ENCODE results near the gene ASB18.

The ASB18 gene

GRCh38 chr2:236240228-236240990, 23.8 kb downstream of the ASB18 start:
- TF ChIP-seq GATA2 (IDR thresholded peaks at IDR 0.05; ENCODE audit: low read depth, low read length), result no peak
- TF ChIP-seq GATA3 (IDR thresholded peaks at IDR 0.05; ENCODE audit: low read depth, low read length), result no peak

DNA sequence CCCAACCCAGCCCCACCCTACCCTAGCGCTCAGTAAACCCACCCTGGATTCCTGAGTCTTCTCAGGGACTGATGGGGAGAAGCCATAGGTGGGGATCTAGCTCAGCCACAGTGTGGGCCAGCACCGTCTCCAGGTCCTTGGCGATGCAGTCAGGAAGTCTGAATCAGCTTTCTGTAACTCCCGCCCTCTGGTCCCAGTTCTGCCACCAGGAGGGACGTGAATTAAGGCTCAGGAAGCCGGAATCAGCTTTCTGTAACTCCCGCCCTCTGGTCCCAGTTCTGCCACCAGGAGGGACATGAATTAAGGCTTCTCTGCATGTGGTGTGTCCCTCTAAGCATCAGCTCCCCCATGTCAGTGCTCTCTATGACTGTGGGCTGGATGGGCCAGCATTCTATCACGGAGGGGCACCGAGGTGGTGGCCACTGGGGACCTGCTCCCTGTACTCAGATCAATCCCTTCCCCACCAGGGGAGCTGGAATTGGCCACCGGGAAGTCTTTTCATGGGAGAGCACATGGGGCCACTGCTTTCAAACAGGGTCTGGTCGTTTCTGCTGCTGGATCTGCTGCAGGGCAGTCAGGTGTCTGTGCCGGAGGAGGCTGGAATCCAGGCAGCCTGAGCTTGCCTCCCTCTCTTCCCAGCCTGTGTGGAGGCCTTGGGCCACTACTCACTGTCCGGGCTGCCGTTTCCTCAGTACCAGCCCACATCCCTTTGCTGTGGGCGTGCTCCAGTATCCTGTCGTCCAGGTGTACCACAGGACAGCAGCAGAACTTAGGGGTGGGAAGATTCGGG, 24.7 kb downstream of the ASB18 start:
- TF ChIP-seq GATA2 (IDR thresholded peaks at IDR 0.05; ENCODE audit: low read depth, low read length) (no peak), GATA3 (IDR thresholded peaks at IDR 0.05; ENCODE audit: low read depth, low read length) (no peak)

GRCh38 chr2:236238751-236239150, 25.5 kb downstream of the ASB18 start:
- TF ChIP-seq GATA3 (IDR thresholded peaks at IDR 0.05; ENCODE audit: low read depth, low read length), result no peak
- no peak for TF ChIP-seq GATA2 (IDR thresholded peaks at IDR 0.05; ENCODE audit: low read depth, low read length)

DNA sequence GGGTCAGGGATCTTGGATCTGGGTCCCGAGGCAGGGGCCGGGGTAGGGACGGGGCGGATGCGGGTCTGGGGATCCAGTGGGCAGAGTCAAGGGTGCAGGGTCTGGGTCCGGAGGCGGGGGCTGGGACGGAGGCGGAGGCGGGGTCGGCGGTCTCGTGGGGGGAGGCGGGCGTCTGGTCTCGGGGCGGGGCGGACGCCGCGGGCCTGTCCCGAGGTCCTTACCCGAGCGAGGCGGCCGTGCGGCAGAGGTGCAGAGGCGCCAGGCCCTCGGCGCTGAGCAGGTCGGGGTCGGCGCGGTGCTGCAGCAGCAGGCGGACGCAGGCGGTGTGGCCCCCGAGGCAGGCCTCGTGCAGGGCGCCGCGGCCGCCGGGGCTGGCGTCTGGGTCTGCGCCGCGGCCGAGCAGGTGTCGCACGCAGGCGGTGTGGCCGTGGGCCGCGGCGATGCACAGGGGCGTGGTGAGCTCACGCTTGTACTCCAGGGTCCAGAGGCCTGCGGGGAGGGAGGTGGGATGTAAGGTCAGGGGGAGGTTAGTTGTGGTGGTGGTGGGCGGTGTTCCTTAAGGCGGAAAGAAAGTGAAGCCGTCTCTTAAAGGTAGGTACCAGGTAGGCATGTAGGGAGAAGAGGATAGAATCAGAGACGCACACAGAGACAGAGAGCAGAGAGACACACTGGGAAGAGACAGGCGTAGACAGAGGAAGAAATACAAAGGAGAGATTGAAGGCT, 26.6 kb downstream of the ASB18 start:
- no peak for TF ChIP-seq GATA2 (IDR thresholded peaks at IDR 0.05; ENCODE audit: low read depth, low read length)
- no peak for TF ChIP-seq GATA3 (IDR thresholded peaks at IDR 0.05; ENCODE audit: low read depth, low read length)

DNA sequence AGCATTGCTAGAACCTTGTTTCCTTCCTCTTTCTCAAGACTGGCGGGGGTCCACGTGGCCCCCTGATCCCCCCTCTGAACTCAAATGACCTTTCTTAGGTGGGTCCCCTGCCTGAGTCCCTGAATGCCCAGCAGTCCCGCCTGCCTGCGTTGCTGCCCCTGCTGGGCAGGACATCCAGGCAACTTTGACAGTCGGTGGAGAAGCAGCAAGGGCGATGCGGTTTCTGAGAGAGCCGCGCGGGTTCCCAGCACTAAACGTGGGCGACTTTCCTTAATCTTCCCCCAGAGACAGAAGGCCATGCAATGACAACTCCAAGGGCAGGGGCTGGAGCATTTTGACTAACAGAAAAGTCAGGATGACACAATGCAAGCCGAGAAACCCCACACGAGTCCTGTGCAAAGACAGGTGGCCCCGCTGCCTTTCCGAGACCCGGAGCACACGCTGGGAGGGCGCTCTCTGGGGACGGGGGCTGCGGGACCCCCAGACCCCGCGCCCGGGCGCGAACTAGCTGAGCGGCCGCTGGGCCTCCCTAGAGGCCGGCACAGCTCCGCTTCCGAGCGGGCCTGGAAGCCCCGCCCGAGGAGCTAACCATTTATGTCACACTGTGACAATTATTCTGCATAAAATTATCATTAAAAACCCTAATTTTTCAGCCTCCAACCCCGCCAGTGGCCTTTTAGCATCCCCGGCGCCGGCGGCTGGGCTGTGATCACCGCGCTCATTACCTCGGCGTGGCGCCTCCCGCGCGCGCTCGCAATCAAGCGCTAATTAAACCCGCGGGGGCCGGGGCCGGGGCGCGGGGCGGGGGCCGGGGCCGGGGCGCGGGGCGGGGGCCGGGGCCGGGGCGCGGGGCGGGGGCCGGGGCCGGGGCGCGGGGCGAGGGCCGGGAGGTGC, 27.4 kb downstream of the ASB18 start:
- TF ChIP-seq GATA2 (IDR thresholded peaks at IDR 0.05; ENCODE audit: low read depth, low read length) (no peak), GATA3 (IDR thresholded peaks at IDR 0.05; ENCODE audit: low read depth, low read length) (no peak)

DNA sequence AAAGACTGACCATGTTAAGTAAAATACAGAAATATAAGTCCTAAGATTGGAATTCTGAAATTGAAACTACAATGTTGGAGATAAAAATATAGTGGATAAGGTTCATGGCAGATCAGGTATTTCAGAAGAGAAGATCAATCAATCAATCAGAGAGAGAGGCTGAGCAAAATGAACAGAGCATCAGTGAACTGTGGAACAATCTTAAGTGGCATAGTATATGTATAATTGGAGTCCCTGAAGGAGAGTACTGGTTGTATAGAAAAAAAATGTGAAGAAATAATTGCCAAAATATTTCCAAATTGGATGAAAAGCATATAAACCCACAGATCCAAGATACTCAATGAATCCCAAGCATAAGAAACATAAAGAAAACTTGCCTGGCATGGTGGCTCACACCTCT, 35.0 kb downstream of the ASB18 start:
- TF ChIP-seq GATA3 (IDR thresholded peaks at IDR 0.05; ENCODE audit: low read depth, low read length) (no peak), GATA2 (IDR thresholded peaks at IDR 0.05; ENCODE audit: low read depth, low read length) (no peak)

DNA sequence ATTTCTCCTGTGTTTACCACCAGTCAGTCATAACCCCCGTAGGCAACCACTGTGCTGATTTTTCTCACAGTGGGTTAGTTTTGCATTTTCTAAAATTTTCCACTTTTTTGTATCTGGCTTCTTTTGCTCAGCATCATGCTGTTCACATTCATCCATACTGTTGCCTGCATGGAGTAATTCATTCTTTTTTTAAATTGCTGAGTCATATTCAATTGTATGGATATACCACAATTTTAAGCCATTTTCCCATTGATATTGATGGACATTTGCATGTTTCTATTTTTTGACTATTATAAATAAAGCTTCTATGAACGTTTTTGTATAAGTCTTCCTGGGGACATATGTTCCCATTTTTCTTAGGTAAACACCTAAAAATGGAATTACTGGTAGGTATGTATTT, 40.5 kb downstream of the ASB18 start:
- TF ChIP-seq GATA3 (IDR thresholded peaks at IDR 0.05; ENCODE audit: low read depth, low read length) (no peak), GATA2 (IDR thresholded peaks at IDR 0.05; ENCODE audit: low read depth, low read length) (no peak)

DNA sequence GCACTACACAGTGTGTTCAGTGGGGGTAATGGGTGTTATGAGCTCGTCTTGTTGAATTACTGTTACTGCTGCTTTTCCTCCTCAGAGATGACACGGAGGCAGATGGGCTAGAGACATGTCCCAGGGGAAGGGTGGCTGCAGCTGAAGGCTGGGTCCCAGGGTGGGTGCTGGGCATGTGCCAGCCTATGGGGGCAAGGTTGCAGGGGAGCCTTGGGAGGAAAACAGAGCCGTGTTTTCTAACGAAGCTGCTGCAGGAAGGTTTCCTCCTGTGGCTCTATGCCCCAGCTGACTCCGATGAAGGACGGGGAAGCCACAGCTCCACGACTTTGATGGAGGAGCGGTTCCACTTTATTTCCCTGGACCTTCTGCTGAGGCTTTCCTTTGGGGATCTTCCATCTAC, 42.4 kb downstream of the ASB18 start:
- no peak for TF ChIP-seq GATA3 (IDR thresholded peaks at IDR 0.05; ENCODE audit: low read depth, low read length)
- no peak for TF ChIP-seq GATA2 (IDR thresholded peaks at IDR 0.05; ENCODE audit: low read depth, low read length)

GRCh38 chr2:236219411-236219810, 44.8 kb downstream of the ASB18 start:
- TF ChIP-seq GATA2 (IDR thresholded peaks at IDR 0.05; ENCODE audit: low read depth, low read length) (no peak), GATA3 (IDR thresholded peaks at IDR 0.05; ENCODE audit: low read depth, low read length) (no peak)

GRCh38 chr2:236217926-236218325, 46.3 kb downstream of the ASB18 start:
- no peak for TF ChIP-seq GATA3 (IDR thresholded peaks at IDR 0.05; ENCODE audit: low read depth, low read length)
- no peak for TF ChIP-seq GATA2 (IDR thresholded peaks at IDR 0.05; ENCODE audit: low read depth, low read length)

GRCh38 chr2:236216711-236217110, 47.5 kb downstream of the ASB18 start:
- TF ChIP-seq GATA3 (IDR thresholded peaks at IDR 0.05; ENCODE audit: low read depth, low read length), result no peak
- TF ChIP-seq GATA2 (IDR thresholded peaks at IDR 0.05; ENCODE audit: low read depth, low read length), result no peak

- no peak for TF ChIP-seq GATA3 (IDR thresholded peaks at IDR 0.05; ENCODE audit: low read depth, low read length)
- no peak for TF ChIP-seq GATA2 (IDR thresholded peaks at IDR 0.05; ENCODE audit: low read depth, low read length)
Measured at GRCh38 chr2:236215761-236216333, 48.4 kb downstream of the ASB18 start.

- TF ChIP-seq GATA3 (IDR thresholded peaks at IDR 0.05; ENCODE audit: low read depth, low read length), result no peak
- no peak for TF ChIP-seq GATA2 (IDR thresholded peaks at IDR 0.05; ENCODE audit: low read depth, low read length)
Measured at GRCh38 chr2:236215196-236215595, 49.0 kb downstream of the ASB18 start.

Measured in SH-SY5Y (cell line).